Muscle layer of colon (tissue), 2 donors: Measurements from ENCODE around the gene SNX9.
"Not testable (repeated sequence)": the region's sequence is repeated elsewhere in the genome, so short reads cannot be mapped to it uniquely, and the experiment has no call there.

Source experiments
- H3K27ac ChIP-seq: one replicate; pipeline ENCODE4 v1.7.0; 2013; ENCODE audit warnings: low read depth, mild to moderate bottlenecking, low read length, moderate library complexity
- H3K27me3 ChIP-seq, 2 donors: one replicate each; pipeline ENCODE4 v1.7.0; 2013; ENCODE audit warnings: low read length in 2 of 2, mild to moderate bottlenecking in 2 of 2; ENCODE audit not compliant: insufficient read depth in 2 of 2, control insufficient read depth in 1 of 2
- H3K36me3 ChIP-seq: one replicate; pipeline ENCODE4 v1.7.0; 2013; ENCODE audit warnings: mild to moderate bottlenecking, low read length; ENCODE audit not compliant: insufficient read depth
- H3K4me1 ChIP-seq: one replicate; pipeline ENCODE4 v1.7.0; 2013; ENCODE audit warnings: mild to moderate bottlenecking, low read length; ENCODE audit not compliant: insufficient read depth
- H3K4me3 ChIP-seq, 2 donors: one replicate each; pipeline ENCODE4 v1.7.0; 2013; ENCODE audit warnings: low read length in 2 of 2, low read depth in 1 of 2, mild to moderate bottlenecking in 1 of 2, moderate library complexity in 1 of 2
- H3K9ac ChIP-seq: one replicate; pipeline ENCODE4 v1.7.0; 2013; ENCODE audit warnings: low read length
- H3K9me3 ChIP-seq: one replicate; pipeline ENCODE4 v1.7.0; 2013; ENCODE audit warnings: mild to moderate bottlenecking, low read length
- donor health status: abdominal sarcoma.
- donor health status: Adenocarcinoma of cecum.

The SNX9 gene

DNA sequence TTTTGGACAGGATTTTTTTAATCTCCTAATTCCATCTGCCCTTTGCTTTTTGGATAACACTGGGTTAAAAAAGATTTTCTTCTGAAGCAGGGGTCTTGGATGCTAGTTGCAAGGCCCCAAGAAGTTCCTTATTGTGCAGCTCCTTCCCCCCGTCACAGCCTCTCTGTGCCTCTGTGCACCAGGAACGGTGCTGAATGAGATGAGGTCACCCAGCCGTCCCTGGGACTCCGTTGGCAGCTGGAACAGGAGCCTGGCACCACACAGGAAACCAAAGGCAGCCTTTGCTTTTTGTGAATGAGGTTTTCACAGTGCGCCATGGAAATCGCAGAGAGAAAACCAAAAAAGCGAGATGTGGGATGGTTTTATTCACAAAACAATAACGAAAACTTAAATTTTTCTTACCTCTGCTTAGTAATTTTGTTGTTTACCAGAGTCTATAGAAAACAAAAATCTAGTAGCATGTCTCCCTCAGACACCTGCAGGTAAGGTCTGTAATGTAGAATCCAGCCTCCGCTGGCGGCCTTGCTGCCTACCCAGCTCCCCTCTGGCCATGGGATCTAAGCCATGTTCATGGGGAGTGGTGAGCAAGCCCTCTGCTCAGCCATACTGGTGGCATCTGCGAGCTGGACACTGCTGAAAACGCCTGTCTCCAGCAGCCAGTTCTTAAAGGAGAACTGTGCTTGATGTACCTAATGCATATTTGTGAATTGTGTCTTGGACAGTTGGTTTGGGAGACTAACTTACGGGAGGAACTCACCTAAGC, 118.2 kb downstream of the SNX9 start:
- Histone ChIP-seq H3K36me3 (peaks cover 65% of the 10 kb centered on the region), H3K9ac (no peak overlapping the region), H3K27me3 (no peaks in the 10 kb centered on the region), H3K9me3 (no peaks in the 10 kb centered on the region), H3K4me1 (no peaks in the 10 kb centered on the region), H3K4me3 (no peak overlapping the region), H3K27ac (no peak overlapping the region)

DNA sequence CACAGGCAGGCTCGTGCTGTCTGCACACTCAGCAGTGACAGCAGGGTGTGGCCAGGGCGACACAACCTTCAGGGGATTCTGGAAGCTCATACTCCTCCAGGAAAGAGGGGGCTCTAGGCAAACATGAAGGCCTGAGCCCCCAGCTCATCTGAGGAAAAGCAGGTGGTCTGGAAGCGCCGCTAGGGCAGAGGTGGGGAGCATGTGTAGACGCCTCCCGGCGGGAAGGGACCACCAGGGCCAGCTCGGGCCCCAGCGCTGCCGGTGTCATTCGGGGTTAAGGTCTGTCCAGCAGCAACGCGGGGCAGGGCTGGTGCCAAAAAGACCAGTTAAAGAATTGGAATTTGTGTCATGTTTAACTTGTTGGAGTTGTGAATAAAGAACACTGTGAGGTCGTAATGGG, 119.3 kb downstream of the SNX9 start:
- Histone ChIP-seq H3K9ac (no peak overlapping the region), H3K4me1 (no peaks in the 10 kb centered on the region), H3K4me3 (no peak overlapping the region), H3K36me3 (peaks cover 58% of the 10 kb centered on the region), H3K27ac (no peak overlapping the region), H3K27me3 (no peaks in the 10 kb centered on the region), H3K9me3 (no peaks in the 10 kb centered on the region)

DNA sequence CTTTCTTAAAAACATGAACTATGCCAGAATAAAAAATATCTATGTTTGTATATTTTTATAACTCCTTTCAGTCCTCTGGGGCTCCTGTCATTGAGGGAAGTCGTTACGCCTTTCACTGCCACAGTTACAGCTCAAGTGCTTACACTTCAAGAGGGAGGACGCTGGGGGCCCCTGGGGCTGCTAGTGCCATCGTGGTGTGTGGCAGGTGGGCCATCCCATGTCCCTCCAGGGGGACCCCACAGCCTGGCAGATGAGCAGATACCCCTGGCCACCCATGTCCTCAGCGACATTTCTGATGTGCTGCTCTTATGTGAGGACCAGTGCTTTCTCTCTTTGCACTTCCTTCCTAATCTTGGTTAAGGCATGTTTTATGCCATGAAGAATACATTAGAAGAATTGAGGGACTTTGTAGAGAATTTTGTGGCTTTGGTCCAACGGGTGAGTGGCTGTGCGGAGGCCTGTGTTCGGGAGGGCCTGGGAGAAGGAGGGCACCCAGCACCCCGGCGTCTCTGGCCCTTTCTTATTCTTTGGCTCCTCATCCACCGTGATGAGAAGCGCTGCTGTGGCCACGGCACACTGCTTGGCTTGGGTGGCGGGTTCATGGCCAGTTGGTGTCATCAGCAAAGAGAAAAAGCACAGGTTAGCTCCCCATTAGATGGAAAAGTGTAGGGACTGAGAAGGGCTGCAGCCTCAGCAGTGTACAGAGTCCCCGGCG, 120.4 kb downstream of the SNX9 start:
- Histone ChIP-seq H3K27ac (no peak overlapping the region), H3K9me3 (no peaks in the 10 kb centered on the region)

DNA sequence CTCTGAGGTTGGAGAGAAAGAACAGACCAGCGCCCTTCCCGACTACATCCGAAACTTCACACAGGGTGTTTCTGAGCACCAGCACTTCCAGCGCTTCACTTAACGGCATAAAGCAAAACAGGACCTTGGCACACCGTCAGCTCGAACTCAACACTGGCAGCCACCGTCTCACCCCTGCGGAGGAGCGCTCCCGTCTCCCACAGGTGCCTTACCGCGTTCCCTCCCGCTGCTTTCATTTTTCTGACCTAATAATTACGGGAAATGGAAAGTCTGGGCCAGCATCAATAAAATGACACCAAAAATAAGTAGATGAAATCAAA, 120.9 kb downstream of the SNX9 start:
- Histone ChIP-seq H3K27me3 (no peaks in the 10 kb centered on the region), H3K36me3 (peaks cover 43% of the 10 kb centered on the region), H3K9ac (no peak overlapping the region), H3K4me1 (no peaks in the 10 kb centered on the region), H3K27ac (no peak overlapping the region), H3K9me3 (no peaks in the 10 kb centered on the region), H3K4me3 (no peak overlapping the region)

More for the DNA sequence above, 120.4 kb downstream of the SNX9 start:
- Histone ChIP-seq H3K9ac (no peak overlapping the region), H3K27me3 (no peaks in the 10 kb centered on the region), H3K36me3 (peaks cover 48% of the 10 kb centered on the region), H3K4me1 (no peaks in the 10 kb centered on the region), H3K4me3 (no peak overlapping the region)

DNA sequence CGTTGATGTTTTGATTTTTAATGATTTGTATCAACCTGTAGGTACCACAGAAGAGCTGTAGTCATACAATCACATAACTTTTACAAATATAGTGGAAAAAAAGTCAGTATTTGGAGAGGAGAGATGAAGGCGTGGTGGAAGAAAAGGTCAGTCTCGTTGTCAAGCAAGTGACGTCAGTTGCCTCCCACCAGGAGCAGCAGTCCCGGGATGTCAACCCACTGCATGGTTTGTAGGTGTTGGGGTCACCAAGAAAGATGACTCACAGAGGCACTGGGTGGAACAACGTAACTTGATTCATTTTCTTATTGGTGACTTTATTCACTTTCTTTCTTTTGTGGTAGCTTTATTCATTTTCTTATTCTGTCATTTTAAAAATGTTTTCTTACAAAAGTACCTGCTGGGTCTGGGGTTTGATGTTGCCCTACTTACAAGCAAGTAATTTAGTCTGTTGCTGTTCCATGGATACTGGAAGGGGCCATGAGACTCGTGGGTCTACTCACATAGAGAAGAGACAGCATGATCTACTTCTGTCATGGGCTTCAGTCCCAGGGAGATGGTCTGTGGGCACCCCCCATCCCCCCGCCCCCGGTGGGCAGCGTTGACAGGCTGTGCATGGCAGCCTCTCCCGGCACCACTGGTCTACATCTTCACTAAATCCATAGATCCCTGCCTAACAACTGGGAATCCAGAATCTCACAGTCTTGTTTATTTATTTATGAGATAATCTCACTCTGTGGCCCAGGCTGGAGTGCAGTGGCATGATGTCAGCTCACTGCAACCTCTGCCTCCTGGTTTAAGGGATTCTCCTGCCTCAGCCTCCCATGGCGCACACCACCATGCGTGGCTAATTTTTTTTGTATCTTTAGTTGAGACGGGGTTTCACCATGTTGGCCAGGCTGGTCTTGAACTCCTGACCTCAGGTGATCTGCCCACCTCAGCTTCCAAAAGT, 122.2 kb downstream of the SNX9 start:
- peaks cover 39% of the 10 kb centered on the region for H3K36me3 ChIP-seq
- no peaks in the 10 kb centered on the region for H3K27me3 ChIP-seq

DNA sequence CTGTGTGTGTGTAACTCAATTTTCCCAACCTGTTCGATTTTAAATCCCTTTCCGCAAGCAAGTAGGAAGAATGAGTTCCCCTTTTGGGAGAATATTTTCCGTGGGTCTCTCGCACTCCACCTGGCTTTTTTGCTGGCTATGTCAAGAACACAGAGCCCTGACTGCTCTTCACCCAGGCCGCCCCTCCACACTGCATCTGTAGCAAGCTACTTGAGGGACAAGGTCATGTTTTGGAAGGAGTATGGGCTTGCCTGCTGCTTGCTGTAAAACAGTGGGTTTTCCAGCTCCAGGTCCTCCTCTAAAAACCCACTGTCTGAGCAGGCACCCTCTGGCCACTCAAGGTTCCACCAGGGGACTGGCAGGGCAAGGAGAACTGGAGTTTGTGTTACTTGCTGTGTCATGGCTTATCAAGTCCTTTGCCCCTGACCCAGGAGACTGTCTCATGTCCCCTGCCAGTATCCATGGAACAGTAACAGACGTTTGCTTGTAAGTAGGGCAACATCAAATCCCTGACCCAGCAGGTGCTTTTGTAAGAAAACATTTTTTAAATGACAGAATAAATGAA, 123.1 kb downstream of the SNX9 start:
- no peaks in the 10 kb centered on the region for H3K4me1 ChIP-seq
- no peak overlapping the region for H3K9ac ChIP-seq
- H3K36me3 ChIP-seq: peaks cover 31% of the 10 kb centered on the region
- H3K27me3 ChIP-seq: no peaks in the 10 kb centered on the region
- H3K9me3 ChIP-seq: no peaks in the 10 kb centered on the region
- no peak overlapping the region for H3K27ac ChIP-seq
- H3K4me3 ChIP-seq: no peak overlapping the region

More for the DNA sequence above, 122.2 kb downstream of the SNX9 start:
- no peaks in the 10 kb centered on the region for H3K4me1 ChIP-seq
- no peak overlapping the region for H3K9ac ChIP-seq
- H3K4me3 ChIP-seq: no peak overlapping the region
- no peaks in the 10 kb centered on the region for H3K9me3 ChIP-seq
- no peak overlapping the region for H3K27ac ChIP-seq

DNA sequence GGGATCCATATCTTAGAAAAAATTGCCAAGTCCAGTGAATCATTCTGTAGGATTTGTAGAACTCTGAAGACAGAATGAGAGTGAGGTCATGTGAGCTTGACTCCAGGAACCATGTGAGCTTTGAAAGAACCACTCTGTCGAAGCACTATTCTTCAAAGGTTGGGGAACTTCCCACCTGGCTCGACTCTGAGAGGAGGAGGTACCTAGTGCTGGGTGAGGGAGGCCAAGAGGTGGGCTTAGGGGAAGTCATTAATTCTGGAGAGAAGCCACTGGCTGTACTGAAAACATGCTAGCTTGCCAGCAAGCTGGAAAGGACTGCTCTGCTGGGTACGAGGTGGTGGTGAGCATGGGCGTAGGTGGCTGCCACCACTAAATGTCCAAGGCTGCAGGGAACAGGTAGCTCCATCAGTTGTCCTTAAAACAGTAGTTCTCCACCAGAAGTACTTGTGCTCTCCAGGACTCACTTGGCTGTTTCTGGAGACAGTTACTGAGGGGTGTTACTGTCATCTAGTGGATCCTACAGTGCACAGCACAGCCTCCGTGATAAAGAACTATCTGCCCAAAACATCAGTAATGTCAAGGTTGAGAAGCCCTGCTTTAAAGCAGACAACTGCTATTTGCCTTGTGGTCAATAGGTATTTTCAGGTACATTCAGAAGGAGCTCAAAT, 124.0 kb downstream of the SNX9 start:
- Histone ChIP-seq H3K9me3 (no peaks in the 10 kb centered on the region), H3K9ac (no peak overlapping the region), H3K4me1 (no peaks in the 10 kb centered on the region), H3K27me3 (no peaks in the 10 kb centered on the region), H3K27ac (no peak overlapping the region), H3K4me3 (no peak overlapping the region), H3K36me3 (peaks cover 25% of the 10 kb centered on the region)

DNA sequence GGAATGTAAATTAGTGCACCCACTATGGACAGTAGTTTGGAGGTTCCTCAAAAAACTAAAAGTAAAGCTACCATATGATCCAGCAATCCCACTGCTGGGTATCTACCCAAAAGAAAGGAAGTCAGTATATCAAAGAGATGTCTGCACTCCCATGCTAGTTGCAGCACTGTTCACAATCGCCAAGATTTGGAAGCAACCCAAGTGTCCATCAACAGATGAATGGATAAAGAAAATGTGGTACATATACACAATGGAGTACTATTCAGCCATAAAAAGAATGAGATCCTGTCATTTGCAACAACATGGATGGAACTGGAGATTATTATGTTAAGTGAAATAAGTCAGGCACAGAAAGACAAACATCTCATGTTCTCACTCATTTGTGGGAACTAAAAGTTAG, 127.9 kb downstream of the SNX9 start:
- not testable (repeated sequence) for H3K9me3 ChIP-seq, H3K36me3 ChIP-seq, H3K27ac ChIP-seq, H3K4me1 ChIP-seq, H3K9ac ChIP-seq, H3K27me3 ChIP-seq, H3K4me3 ChIP-seq

DNA sequence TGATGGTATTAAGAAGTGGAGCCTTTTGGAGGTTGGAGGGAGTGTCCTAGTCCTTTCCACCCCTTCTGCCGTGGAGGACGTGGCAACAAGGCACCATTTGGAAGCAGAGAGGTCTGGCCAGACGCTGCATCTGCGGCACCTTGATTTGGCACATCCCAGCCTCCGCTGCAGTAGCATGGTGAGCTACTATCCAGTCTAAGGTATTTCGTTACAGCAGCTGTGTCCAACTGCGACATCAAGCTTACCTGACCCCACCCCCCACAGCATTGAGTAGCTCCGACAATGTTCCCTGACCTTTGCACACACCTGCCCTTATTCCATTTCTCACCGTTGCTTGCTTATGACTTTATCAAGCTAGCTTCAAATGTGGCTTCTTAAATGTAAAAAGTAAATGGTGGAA, 128.8 kb downstream of the SNX9 start:
- no peaks in the 10 kb centered on the region for H3K27me3 ChIP-seq
- no peaks in the 10 kb centered on the region for H3K36me3 ChIP-seq
- H3K9me3 ChIP-seq: no peaks in the 10 kb centered on the region
- H3K9ac ChIP-seq: no peak overlapping the region
- peaks cover 5% of the 10 kb centered on the region for H3K4me1 ChIP-seq
- no peak overlapping the region for H3K4me3 ChIP-seq
- H3K27ac ChIP-seq: no peak overlapping the region

DNA sequence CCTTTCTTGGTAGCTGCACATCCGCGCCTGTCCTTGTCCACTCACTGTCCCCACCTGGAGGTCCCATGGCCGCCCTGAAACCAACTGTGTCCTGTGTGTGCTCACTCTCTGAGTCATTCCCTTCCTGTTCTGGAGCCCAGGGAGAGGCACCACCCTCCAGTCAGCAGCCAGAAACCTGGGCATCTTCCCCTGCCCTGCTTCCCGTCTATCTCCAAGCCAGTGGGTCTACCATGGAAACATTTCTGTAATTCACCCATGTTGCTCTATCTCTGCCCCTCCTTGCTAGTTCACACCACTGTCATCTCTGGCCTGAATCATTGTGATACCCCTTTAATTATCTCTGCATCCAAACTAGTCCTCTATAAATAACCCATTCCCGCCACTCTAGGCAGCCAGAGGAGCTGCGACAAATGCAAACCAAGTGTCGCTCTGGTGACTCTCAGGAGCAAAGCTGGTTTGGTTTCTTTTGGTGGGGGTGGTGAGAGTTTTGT, 129.9 kb downstream of the SNX9 start:
- Histone ChIP-seq H3K36me3 (no peaks in the 10 kb centered on the region), H3K4me1 (peaks cover 5% of the 10 kb centered on the region), H3K9ac (no peak overlapping the region), H3K4me3 (no peak overlapping the region), H3K27me3 (no peaks in the 10 kb centered on the region), H3K9me3 (no peaks in the 10 kb centered on the region), H3K27ac (no peak overlapping the region)
